Measurements from ENCODE around the gene MVB12B. TPM values are rescaled to one million over a fixed set of nuclear protein-coding genes. Genes with fewer than 3 reads are reported as not detected.

MVB12B gene
- total and polyA plus RNA-seq, 10 donors = 2.8 to 52.4 (median 34.8) TPM

DNA sequence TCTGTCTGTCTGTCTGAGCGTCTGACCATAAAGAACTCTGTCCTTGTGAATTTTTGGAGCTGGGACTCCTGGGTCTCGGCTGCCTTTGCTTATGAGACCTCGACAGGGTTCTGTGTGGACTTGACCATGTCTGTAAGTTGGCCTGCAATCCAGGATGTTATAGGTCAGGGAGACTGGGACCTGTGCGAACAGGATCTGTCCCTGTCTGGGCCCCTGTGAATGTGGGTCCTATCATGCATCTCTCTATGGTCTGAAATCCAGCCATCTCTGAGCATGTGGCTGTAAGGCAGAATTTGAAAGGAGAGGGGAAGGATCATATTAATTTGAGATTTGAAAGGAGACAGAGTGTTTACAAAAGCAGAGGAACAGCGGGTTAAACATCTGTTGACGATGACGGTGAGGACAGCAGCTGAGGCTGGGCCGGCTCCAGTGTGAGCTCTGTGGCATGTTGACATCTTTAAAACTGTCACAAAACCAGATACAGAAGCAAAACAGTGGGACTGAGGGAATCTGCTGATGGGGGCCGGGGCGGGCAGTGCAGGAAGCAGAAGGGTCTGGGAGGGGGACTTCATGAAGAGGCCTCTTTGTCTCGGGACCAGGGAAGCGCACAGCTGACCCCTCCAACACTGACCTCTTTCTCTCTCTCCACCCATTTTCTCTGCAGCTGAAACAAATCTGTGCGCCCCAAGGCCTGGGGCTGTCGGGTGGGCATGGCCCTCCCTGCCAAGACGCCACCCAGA is 19.1 kb upstream of the MVB12B start:
- intact Hi-C loops (cut with DNase I; ENCODE audit: low total_unique reads) = no loop called here
- no peak for TF ChIP-seq POLR2A (IDR thresholded peaks at IDR 0.05)
- TF ChIP-seq, protein P1, sequence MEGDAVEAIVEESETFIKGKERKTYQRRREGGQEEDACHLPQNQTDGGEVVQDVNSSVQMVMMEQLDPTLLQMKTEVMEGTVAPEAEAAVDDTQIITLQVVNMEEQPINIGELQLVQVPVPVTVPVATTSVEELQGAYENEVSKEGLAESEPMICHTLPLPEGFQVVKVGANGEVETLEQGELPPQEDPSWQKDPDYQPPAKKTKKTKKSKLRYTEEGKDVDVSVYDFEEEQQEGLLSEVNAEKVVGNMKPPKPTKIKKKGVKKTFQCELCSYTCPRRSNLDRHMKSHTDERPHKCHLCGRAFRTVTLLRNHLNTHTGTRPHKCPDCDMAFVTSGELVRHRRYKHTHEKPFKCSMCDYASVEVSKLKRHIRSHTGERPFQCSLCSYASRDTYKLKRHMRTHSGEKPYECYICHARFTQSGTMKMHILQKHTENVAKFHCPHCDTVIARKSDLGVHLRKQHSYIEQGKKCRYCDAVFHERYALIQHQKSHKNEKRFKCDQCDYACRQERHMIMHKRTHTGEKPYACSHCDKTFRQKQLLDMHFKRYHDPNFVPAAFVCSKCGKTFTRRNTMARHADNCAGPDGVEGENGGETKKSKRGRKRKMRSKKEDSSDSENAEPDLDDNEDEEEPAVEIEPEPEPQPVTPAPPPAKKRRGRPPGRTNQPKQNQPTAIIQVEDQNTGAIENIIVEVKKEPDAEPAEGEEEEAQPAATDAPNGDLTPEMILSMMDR (IDR thresholded peaks at IDR 0.05 in 8 of 11, conservative IDR thresholded peaks at IDR 0.05 in 3 of 11) = no peak
- TF ChIP-seq POLR2AphosphoS5 (IDR thresholded peaks at IDR 0.05) = no peak
- no peak overlapping the region for H3K4me3 ChIP-seq
- H3K9me3 ChIP-seq = no peaks in the 10 kb centered on the region
- H3K4me1 ChIP-seq = peaks cover 0 to 16% (median 0%) of the 10 kb centered on the region in 6 donors
- H3K27ac ChIP-seq = peak overlapping the region in 2 of 8 donors; percentile 0 to 22
- H3K27me3 ChIP-seq (replicated peaks in 1 of 7) = no peaks in the 10 kb centered on the region
- WGBS, 5 donors = 69 to 88% (median 85%) methylated on average over 13 to 15 of the region's 15 CpGs
- no peak for DNase-seq
- no peaks in the 10 kb centered on the region for H3K36me3 ChIP-seq

- H3K27ac ChIP-seq = no peak overlapping the region
- no peaks in the 10 kb centered on the region for H3K9me3 ChIP-seq
- no peaks in the 10 kb centered on the region for H3K36me3 ChIP-seq
- peaks cover 0 to 16% (median 0%) of the 10 kb centered on the region in 6 donors for H3K4me1 ChIP-seq
- intact Hi-C loops (cut with DNase I; ENCODE audit: low total_unique reads) = no loop called here
- 51 to 63% (median 59%) methylated on average over 7 to 8 of the region's 8 CpGs for WGBS, 5 donors
- DNase-seq = no peak
- no peak overlapping the region for H3K4me3 ChIP-seq
- TF ChIP-seq, protein P1 (IDR thresholded peaks at IDR 0.05 in 8 of 11, conservative IDR thresholded peaks at IDR 0.05 in 3 of 11) = no peak
- peak in 1 of 3 donors; percentile 27 for TF ChIP-seq POLR2AphosphoS5 (IDR thresholded peaks at IDR 0.05)
- no peaks in the 10 kb centered on the region for H3K27me3 ChIP-seq (replicated peaks in 1 of 7)
Measured at GRCh38 chr9:126309427-126310189, 17.0 kb upstream of the MVB12B start.

DNA sequence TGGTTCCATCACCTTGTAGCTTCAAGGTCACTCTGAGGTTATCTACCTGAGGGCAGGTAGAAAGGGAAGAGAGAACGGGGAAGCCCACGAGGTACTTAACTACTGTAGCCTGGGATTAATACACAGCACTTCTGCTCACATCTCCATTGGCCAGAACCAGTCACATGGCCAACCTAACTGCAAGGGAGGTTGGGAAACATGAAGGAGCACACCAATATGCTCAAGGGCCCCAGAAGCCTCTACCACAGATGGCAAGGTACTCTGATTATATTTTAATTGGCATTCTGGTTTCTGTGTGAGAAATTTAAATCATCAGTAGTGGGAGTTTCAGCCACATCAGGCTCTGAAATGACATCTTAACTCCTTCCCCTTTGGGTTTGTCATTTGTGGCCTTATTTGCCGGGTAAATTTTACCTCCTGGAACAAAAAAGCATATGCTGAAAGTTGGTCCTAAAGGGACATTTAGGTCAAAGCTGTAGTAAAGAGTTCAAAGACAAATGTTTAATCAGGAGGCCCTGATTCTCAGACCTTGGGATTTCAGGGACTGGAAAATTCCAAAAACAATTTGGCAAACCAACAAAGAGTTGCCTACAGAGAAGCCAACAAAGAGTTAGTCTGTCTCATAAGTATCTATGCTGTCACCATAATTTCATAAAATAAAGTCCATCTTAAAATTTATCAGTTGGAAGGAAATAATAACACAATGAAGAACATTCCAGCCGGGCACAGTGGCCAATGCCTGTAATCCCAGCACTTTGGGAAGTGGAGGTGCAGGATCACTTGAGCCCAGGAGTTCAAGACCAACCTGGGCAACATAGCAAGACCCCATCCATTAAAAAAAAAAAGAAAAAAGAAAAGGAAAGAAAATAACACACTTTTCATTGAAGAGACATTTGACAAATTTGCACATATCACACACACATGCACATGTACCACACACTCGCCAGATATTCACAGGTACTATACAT is 13.8 kb upstream of the MVB12B start:
- Histone ChIP-seq H3K4me3 (no peak overlapping the region), H3K27ac (no peak overlapping the region), H3K4me1 (peaks cover 0 to 23% (median 0%) of the 10 kb centered on the region in 6 donors), H3K9me3 (no peaks in the 10 kb centered on the region), H3K36me3 (no peaks in the 10 kb centered on the region), H3K27me3 (replicated peaks in 1 of 7) (no peaks in the 10 kb centered on the region)
- DNase-seq = no peak
- intact Hi-C loops (cut with DNase I; ENCODE audit: low total_unique reads) = no loop called here
- no peak for TF ChIP-seq POLR2AphosphoS5 (IDR thresholded peaks at IDR 0.05)
- TF ChIP-seq POLR2A (IDR thresholded peaks at IDR 0.05) = no peak
- TF ChIP-seq, protein P1 (IDR thresholded peaks at IDR 0.05 in 8 of 11, conservative IDR thresholded peaks at IDR 0.05 in 3 of 11) = no peak
- WGBS, 5 donors = 84 to 94% (median 88%) methylated on average over 5 of the region's 5 CpGs
